HepG2 (cell line): Measurements from ENCODE around the gene STYXL1.

Experiments used
- EZH2 ChIP-seq: conservative IDR thresholded peaks from 2 replicates; pipeline ENCODE4 v1.6.1; 2012; ENCODE audit warnings: mild to moderate bottlenecking, low read depth, low read length, moderate library complexity
- GABPB1 ChIP-seq: IDR thresholded peaks from 2 replicates; pipeline ENCODE4 v1.6.1; 2016; ENCODE audit warnings: mild to moderate bottlenecking, missing genetic modification reagents, moderate library complexity, missing compliant biosample characterization
- HNRNPLL ChIP-seq: fragments of 200-400 bp; formaldehyde crosslinking; IDR thresholded peaks from 2 replicates; pipeline ENCODE4 v1.6.1; 2017; ENCODE audit warnings: mild to moderate bottlenecking, low read depth, low read length; ENCODE audit not compliant: poor library complexity, severe bottlenecking
- POLR2AphosphoS5 ChIP-seq: IDR thresholded peaks from 2 replicates; pipeline ENCODE4 v1.6.1; 2012; ENCODE audit warnings: low read depth, low read length
- REST ChIP-seq, 2 experiments: IDR thresholded peaks; 2 replicates each; pipeline ENCODE4 v1.6.1; 2011 to 2012; ENCODE audit warnings: low read length in 2 of 2, borderline replicate concordance in 1 of 2, low read depth in 1 of 2, mild to moderate bottlenecking in 1 of 2, moderate library complexity in 1 of 2
- ZNF512 ChIP-seq: sonication (generic); formaldehyde crosslinking; IDR thresholded peaks from 2 replicates; pipeline ENCODE4 v1.4.0; 2020; ENCODE audit warnings: mild to moderate bottlenecking, missing genetic modification reagents
- ZNF737 ChIP-seq: sonication (generic); formaldehyde crosslinking; IDR thresholded peaks from 2 replicates; pipeline ENCODE4 v1.5.0; 2020; ENCODE audit warnings: missing genetic modification reagents, mild to moderate bottlenecking, borderline replicate concordance
- ZNF768 ChIP-seq: sonication (generic); formaldehyde crosslinking; IDR thresholded peaks from 2 replicates; pipeline ENCODE4 v1.4.0; 2020; ENCODE audit warnings: missing genetic modification reagents
- ZNF790 ChIP-seq: sonication (generic); formaldehyde crosslinking; IDR thresholded peaks from 2 replicates; pipeline ENCODE4 v1.8.0; 2022; ENCODE audit warnings: missing genetic modification reagents, mild to moderate bottlenecking, borderline replicate concordance
- ZNF878 ChIP-seq: sonication (generic); formaldehyde crosslinking; IDR thresholded peaks from 2 replicates; pipeline ENCODE4 v1.8.1; 2023; ENCODE audit warnings: mild to moderate bottlenecking, missing genetic modification reagents, moderate library complexity

- no peak for TF ChIP-seq ZNF878 (CRISPR knock-in tag)
- TF ChIP-seq EZH2: no peak
- TF ChIP-seq REST (IDR thresholded peaks at IDR 0.05; ENCODE audit: borderline replicate concordance in 1 of 2, low read depth in 1 of 2, low read length in 2 of 2): no peak
- no peak for TF ChIP-seq ZNF790
- TF ChIP-seq ZNF737: no peak
- TF ChIP-seq ZNF512 (CRISPR knock-in tag): no peak
- no peak for TF ChIP-seq ZNF768 (CRISPR knock-in tag)
- TF ChIP-seq GABPB1 (CRISPR knock-in tag): no peak
- no peak for TF ChIP-seq POLR2AphosphoS5
- no peak for TF ChIP-seq HNRNPLL
Measured at GRCh38 chr7:76003351-76003750, 44.4 kb downstream of the STYXL1 start.
